Stimulated activated CD4-positive, alpha-beta T cell treated with anti-CD3 and anti-CD28 coated beads, Interleukin-15, amount 100 ng/mL, for 1 hour (primary cell): ENCODE results near the gene GRID1.

Source experiments
- DNase-seq, 2 donors: peaks; one replicate each; pipeline ENCODE4 v3.0.0-alpha.2; 2020; ENCODE audit warnings: low read depth in 1 of 2, low spot score in 1 of 2

GRID1 gene

GRCh38 chr10:86231796-86232560 is 134.6 kb downstream of the GRID1 start:
- no peak for DNase-seq

- DNase-seq = no peak
These were observed 135.9 kb downstream of the GRID1 start for GRCh38 chr10:86230557-86231180.

GRCh38 chr10:86229811-86230556 is 136.6 kb downstream of the GRID1 start:
- DNase-seq = no peak

GRCh38 chr10:86229376-86229775 is 137.2 kb downstream of the GRID1 start:
- no peak for DNase-seq

- no peak for DNase-seq
These were observed 138.9 kb downstream of the GRID1 start for GRCh38 chr10:86227501-86228258.

GRCh38 chr10:86226781-86227201 is 139.8 kb downstream of the GRID1 start:
- no peak for DNase-seq

GRCh38 chr10:86226016-86226415 is 140.6 kb downstream of the GRID1 start:
- DNase-seq = no peak

GRCh38 chr10:86225103-86225782 is 141.4 kb downstream of the GRID1 start:
- no peak for DNase-seq

GRCh38 chr10:86224354-86225102 is 142.1 kb downstream of the GRID1 start:
- no peak for DNase-seq

- DNase-seq = no peak
These were observed 143.3 kb downstream of the GRID1 start for GRCh38 chr10:86223256-86223655.

- no peak for DNase-seq
These were observed 143.9 kb downstream of the GRID1 start for GRCh38 chr10:86222687-86223086.

- DNase-seq = no peak
These were observed 144.3 kb downstream of the GRID1 start for GRCh38 chr10:86222336-86222650.

- DNase-seq = no peak
These were observed 144.9 kb downstream of the GRID1 start for GRCh38 chr10:86221442-86222335.

GRCh38 chr10:86220626-86221025 is 146.0 kb downstream of the GRID1 start:
- DNase-seq = no peak

GRCh38 chr10:86219271-86219670 is 147.3 kb downstream of the GRID1 start:
- no peak for DNase-seq

- no peak for DNase-seq
These were observed 147.8 kb downstream of the GRID1 start for GRCh38 chr10:86218842-86219241.

- no peak for DNase-seq
These were observed 148.4 kb downstream of the GRID1 start for GRCh38 chr10:86218160-86218559.

- DNase-seq = no peak
These were observed 149.1 kb downstream of the GRID1 start for GRCh38 chr10:86217371-86218080.

- DNase-seq = no peak
These were observed 149.7 kb downstream of the GRID1 start for GRCh38 chr10:86216886-86217285.
